Activated CD8-positive, alpha-beta memory T cell treated with anti-CD3 and anti-CD28 coated beads for 48 hours (primary cell): ENCODE results near the gene FOXP1.

Source experiments
- DNase-seq, 3 experiments: peaks; one replicate each; pipeline ENCODE4 v3.0.0-alpha.2; 2020; ENCODE audit warnings: low read depth in 2 of 3, low spot score in 2 of 3

Gene FOXP1

DNA sequence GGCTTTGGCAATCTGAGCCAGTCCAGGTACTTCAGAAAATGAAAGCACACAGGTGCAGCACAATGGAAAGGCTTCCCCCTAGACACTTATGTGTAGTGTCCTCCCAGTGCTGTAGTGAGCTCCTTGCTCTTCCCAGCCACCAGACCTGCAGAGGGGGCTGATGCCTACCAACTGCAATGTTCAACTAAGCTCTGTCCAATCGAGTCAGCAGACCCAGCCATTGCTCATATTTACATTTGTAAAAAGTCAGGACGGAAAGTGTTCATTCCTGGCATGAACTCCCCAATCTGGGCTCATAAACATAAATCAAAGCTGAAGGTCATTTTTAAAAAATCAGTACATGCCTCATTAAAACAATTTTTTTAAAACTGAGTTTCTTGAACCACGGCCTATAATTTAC, 73.0 kb downstream of the FOXP1 start:
- no peak for DNase-seq

DNA sequence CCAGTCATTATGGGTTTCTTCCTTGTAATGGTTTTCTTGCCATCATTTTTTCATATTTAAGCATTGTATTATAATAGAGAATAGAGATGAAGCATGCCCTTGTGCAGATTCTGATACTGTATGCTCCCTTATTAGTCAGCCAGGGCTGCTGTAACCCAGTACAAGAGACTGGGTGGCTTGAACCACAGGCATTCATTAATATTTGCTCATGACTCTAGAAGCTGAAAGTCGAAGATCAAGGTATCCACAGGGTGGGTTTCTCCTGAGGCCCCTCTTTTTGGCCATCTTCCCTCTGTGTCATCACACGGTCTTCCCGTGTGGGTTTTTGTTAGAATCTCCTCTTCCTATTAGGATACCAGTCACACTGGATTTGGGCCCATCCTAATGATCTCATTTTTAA, 74.5 kb downstream of the FOXP1 start:
- DNase-seq, result no peak

DNA sequence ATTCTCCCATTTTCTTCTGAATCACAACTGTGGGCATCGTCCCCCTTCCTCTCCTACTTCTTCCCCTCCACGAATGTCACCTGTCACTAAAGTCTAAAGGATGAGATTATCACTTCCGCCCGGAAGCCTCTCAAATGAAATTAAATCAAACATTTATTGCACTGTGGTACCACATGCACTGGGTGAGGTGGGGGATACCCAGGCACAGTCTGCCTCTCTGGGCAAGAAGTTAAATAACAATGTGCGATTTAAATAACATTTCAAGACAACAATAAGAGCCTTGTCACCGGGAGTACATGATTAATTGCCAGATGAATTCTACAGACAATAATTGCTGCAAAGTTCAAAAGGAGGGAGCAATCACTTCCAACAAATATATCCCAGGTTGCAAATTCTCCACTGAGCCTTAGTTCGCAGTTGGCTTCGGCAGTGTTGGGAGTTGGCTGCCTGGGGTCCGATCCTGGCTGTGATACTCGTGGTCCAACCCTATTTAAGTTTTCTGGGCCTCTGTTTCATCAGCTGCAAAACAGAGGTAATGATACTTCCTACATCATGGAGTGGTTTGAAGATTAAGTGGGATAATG, 77.7 kb downstream of the FOXP1 start:
- no peak for DNase-seq

DNA sequence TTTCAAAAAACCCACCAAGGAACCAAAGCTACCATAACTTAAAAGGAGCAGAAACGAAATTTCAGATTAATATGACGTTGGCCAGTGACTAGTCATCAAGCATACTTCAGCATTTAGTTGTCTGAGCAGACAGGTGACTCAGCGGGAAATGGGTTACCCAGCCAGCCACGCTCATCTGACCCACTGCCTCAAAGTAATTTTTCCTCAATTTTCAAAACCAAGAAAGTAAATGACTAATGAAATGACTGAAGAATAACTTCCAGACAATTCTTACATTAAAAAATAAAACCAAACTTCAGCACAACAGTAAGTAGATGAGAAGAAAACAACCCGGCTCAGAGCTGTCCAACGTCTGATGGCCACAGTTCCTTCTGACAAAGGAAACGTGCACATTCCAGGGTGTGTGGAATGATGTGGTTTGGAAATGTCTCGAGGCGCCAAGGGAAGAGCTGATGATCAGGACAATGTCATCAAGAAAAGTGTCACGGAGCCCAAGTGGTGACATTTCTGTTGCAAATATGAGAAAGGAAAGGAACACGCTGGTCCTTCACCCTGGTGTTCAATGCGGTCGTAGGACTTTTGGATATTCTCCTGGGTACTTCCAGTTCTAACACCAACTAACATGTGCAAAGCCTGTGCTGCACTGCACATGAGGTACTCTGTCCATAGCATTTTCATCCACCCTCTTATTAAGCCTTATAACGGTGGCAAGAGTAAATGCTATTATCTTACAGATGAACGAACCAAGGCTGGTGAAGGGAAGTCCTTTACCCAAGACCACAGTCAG, 79.1 kb downstream of the FOXP1 start:
- DNase-seq, result no peak

DNA sequence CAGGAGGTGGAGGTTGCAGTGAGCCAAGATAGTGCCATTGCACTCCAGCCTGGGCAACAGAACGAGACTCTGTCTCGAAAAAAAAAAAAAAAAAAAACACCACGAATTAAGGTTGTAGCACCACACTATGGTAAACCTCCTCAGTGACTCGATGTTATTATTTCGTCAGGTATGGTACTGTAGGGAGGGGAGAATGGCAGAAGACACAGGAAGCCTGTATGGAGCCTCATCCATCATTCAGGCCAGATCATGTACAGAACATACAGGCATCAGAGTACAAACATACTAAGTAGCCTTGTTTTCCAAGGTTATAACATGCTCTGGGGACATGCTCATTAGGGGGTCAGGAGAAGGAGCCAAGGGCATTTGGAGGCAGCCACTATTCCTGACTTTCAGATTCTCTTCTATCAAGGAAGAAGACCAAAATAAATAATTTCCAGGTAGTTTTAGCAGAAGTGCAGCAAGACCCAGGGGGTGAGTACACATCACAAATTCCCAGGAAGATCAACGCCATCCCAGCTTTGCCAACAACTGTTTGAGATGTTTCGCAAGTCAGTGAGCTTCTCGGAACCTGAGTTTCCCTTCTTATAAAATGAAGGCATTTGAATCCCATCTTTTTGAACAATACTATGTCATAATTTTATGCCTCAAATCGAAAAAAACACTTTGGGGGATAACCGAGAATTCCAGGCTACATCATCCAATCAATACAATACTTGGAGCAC, 79.8 kb downstream of the FOXP1 start:
- DNase-seq, result no peak

DNA sequence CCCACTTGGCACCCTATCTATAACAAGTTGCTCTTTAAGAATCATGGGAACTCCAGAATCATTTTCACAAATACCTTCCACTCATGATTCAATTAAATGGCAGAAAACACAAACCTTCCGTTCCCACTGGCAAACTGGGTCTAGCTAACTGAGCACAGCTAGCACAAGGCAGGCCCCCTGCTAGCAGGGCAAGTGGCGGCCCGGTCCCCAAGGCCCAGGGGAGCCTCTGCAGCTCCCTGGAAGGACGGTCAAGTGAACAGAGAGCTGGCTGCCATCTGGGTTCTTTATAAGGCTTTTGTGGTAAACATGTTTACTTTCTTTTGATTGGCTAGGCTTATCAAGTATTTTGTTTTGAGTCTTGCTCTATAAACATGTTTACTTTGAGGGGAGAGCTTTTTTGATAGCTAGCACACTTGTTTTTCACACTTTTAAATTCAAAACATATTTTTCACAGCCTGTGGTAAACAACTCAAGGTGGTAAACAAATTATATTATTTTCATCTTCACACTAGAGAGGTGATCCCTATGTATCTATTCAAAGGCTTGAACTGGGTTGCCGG, 81.4 kb downstream of the FOXP1 start:
- no peak for DNase-seq

DNA sequence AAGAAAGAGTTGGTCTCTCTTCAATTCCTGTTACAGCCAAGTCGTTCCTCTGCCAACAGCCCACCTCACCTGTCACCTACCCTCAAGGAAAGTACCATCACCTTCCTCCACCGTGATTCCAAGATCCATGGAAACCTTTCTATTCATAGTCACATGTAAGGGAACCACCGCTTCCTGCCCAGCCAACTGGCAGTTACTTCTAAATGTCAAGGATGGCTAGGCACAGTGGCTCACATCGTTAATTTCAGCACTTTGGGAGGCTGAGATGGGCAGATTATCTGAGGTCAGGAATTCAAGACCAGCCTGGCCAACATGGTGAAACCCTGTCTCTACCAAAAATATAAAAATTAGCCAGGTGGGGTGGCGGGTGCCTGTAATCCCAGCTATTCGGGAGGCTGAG, 82.8 kb downstream of the FOXP1 start:
- DNase-seq, result no peak

DNA sequence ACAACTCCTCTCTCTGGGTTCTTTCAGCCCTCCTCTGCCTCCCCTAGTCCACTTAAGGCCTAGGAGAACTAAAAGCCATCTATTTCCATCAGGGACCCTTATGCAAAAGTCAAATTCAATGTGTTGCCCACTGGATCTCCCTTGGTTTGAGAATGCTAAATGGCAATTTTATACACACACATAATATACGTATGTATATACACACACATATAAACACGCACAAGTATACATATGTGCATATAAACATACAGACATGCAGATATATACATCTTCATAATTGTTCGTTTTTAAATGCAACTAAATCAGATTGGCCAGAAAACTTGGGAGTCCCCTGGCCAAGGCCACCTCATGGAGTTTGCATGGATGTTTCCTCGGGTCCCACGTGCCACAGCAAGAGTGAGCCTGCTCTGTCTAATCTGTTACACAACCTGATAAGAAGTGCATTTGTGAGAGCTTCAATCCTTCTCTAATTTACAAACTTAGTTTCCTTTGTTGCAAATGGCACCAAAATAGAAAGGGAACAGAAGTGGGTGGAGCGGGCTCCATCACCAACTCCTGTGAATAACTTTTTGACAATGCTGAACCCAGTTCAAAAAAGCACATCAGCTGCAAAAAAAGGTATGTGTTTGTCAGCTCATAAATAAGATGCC, 84.2 kb downstream of the FOXP1 start:
- no peak for DNase-seq

DNA sequence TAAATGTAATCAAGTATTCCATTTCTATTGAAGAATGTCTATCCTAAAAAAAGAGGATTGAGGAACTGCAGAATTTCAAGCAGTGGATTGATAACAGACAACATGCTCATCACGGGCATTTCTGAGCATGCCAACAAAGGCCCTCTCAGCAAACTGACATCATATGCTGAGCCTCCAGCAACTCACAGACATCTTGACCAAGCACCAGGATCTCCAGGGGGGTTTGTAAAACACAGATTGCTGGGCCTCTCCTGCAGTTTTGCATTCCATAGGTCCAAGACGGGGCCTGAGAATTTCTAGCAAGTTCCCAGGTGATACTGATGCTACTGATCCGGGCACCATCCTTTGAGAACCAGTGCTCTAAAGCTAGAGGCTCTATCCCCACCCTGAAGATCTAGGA, 85.0 kb downstream of the FOXP1 start:
- no peak for DNase-seq

DNA sequence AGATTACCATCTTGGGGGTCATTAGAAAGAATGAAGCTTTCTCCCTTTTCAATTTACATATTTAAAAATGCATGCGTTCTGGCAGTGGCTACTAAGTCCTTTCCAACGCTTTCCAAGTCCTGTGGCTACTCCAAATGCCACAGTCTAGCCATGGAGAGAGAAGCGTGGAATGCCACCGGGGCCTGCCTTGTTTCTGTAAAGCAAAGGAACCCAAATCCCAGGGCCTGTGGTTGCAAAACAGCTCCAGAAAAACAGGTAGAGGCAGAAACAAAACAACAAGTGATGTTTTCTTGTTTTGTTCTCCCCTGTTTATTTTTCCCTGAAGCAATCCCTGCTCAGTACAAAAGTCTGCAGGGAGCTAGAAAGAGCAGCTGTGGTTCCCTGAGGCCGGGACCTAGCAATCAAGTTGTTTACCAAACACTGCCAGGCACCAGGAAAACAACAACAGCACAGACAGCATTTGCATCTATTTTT, 85.5 kb downstream of the FOXP1 start:
- no peak for DNase-seq

DNA sequence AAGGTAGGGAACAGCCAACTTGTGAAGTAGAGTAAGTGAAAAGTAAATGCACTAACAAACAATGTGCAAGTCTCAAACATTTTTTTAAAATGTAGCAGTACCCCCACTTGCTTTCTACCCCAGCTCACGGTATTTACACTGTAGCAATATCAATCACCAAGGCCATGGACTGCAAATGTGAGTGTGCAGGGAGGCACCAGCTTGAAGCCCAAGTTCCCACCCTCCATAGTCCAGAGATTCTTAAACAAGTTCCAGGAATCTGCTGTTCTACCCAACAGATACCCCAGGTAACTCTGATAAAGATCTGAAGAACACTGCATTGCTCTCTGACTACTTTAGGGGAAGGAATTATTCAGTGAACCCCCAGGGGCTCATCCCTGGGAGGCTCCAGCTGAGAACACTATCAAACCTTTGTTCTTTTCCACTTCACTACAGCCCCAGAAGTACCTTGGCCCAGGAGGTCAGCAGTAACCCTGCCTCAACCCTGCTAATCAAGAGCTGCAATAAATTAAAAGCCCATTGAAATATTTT, 86.1 kb downstream of the FOXP1 start:
- no peak for DNase-seq

DNA sequence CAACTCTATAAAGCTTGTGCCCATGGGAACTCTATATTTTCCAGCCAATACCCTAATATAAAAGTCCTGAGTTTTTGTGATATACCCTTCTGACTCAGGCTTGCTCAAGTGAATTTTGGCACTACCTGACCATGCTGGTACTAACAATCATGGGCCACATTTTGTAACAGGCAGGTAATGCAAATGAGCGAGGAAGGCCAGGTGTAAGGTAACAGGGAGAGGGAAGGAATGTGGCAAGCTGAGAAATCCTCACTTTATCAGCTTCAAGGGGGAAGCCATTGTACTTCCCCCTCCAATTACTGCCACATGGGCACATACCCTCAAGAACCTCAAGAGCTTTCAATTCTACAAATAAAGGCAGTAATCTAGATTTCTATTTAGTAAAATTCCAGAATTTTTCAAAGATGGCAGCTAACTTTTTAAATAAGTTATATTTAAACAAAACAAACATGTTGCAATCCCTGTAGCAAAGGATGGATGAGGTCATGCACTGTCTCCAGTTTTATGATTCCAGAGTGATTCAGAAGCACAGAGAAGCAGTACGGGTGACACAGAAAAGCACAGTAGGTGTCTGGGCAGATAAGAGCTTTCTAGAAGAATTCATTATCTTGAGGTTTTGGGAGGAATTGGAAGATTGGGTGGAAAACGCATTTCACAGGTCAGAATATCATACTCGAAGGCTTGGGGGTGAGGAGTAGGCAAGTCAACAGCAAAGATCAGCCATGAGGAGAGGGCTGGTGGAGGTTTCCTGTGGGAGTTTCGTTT, 87.6 kb downstream of the FOXP1 start:
- no peak for DNase-seq

DNA sequence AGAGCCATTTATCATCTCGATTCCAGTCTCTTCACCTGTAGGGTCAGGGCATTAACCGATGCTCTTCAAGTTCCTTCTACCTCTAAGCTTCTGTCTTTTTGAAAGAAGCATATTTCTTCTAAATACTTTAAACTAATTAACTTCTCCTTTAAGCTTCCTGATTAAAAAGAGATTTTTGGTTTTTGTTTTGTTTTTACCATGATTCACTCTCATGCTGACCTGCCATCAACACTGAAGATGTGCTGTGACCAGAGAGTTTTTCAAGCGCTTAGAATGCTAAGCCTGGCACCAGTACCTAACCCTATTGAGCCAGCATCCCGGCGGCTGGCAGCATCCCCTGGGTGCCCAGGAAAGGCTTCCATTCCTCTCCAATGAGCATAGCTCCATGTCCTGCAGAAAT, 89.3 kb downstream of the FOXP1 start:
- no peak for DNase-seq

DNA sequence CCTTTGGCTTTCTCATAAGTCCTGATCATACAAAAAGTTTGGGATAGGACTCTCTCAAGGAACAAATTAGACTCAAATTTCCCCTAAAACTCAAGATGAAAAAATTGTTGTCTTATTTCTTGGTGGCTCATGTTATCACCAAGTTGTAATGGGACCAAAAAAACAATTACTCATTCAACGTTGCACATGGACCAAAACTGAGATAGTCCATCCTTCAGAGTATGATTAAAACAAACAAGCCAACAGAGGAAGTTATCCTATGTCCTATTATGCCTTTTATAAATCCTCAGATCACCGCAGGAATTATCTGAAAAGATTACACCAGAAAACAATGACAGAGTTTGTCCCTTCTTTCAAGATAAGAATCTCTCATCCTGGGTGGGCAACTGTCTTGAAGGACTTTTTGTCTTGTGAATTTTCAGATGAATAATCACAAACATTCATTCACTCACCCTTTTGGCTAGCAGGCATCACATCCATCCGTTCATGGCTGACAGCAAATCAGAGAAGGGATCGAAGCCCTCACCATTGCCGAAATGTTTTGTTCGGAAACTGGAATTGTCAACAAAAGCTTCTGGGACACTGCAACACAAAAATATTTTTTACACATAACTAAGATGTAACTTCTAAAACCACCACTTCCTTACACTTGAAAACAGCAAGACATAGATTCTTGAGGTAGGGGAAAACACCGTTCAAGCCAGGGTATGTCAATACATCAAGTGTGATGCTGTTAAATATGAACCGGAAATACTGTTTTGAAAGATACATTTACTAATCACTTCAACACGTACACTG, 90.4 kb downstream of the FOXP1 start:
- no peak for DNase-seq

DNA sequence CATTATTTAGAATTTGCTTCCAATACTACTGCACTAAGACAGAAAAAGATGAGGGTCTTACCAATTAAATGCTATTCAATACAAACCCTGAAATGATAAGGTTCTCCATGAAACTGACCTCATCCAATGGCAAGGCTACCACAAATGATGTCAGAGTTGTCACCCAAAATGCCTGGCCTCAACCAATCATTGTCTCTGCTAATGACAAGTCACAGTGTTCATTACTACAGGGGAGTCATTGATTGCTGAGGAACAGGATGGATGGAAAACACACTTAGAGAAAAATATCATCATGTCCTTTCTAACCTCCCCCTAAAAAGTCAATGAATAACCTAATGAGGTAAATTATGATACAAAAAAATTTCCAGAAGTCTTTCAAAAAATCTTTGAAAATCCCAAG, 91.0 kb downstream of the FOXP1 start:
- DNase-seq, result no peak

DNA sequence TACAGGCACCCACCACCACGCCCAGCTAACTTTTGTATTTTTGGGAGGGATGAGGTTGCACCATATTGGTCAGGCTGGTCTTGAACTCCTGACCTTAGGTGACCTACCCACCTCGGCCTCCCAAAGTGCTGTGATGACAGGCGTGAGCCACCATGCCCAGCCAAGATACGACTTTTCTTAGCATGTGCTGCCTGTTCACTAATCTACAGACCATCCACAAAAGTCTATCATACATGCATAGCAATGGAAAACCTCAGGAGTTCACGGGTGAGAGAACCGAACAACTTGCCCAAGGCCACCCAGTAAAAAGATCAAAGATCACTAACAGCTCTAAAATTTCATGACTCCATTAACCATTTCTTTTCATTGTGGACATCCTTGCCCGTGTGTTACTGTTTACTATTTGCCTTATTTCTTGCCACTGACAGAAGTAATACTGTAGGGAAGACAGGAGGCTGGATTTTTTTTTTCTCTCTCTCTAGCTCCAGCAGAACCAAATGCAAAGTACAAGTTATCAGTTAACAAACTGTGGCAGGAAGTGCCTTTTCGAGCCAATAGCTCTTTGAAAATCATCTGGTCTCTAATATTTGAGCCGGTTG, 92.3 kb downstream of the FOXP1 start:
- no peak for DNase-seq

DNA sequence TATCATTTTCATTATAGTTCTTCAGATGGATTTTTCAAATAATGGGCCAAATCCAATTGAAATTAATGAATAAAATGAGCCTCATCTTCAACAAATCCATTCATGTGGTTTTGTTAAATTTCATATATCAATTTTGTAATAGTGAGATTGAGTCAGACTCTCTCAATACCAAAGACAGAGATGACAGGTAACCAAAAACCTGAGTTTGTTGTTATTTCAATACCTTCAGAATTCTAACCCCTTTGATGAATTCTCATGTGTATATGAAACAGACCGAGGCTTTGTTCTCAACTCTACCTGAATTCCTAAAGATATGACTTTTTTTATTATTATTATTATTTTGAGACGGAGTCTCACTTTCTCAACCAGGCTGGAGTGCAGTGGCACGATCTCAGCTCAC, 92.8 kb downstream of the FOXP1 start:
- no peak for DNase-seq

DNA sequence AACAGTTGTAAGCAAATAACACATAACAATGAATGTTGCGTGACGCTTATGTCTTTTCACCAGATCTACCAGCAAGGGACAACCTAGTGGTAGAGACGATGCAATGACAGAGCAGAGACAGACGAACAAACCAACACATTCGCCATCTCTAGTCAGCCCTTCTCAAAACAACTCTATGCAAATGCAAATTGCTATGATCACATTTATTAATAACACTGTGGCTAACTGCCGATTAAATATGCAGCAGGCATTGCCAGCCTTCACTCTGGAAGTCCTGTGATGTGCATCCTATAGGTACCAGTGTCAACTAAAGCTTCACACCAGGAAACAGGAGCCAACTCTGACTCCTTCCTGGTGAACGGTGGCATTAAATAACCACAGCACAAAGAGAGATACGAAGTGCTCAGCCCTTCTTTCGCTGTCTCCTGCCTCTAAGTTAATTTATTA, 94.2 kb downstream of the FOXP1 start:
- DNase-seq, result no peak

DNA sequence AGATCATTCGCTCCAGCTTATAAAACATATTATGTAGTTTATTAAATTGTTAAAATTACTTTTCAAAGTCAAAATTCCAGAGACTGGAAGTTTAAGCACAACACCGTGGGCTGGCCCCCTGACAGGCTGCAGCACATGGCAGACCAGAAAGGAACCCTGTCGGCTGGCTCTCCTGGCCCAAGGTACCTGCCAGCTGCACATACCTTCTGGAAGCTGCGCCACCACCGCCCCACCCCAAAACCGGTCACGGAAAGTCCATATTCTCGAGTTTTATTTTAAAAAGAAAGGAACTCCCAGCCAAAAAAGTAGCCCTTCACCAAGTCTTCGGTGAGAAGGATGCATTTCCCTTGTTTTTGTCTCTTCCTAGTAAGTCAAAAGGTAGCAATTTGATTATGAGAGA, 94.6 kb downstream of the FOXP1 start:
- DNase-seq, result no peak
